WTC11 (cell line): ENCODE results near the gene LMTK2. TPM values are rescaled to one million over a fixed set of nuclear protein-coding genes. Genes with fewer than 3 reads are reported as not detected.

ENCODE experiments used
- ATAC-seq: fragments of 200-7000 bp; cut with Tn5 transposase; 2 replicates; pipeline ENCODE4 v1.10.0; 2021; ENCODE audit warnings: mild to moderate bottlenecking, moderate library complexity
- CTCF ChIA-PET: fragments of 300-600 bp; sonication (Branson Sonifier 250); formaldehyde crosslinking; loops from one replicate; lab custom pipeline; 2021; ENCODE audit warnings: antibody characterized with exemption; lab: Charles Lee
- POLR2A ChIA-PET: fragments of 350-600 bp; sonication (Branson Sonifier 250); formaldehyde crosslinking; loops from one replicate; lab custom pipeline; 2021; ENCODE audit warnings: antibody characterized with exemption; lab: Charles Lee
- DNase-seq: peaks from one replicate; pipeline ENCODE4 v3.0.0; 2021; ENCODE audit warnings: low spot score
- H3K27ac Mint-ChIP-seq: 2 replicates; pipeline ENCODE4 v1.8.0; 2021; ENCODE audit warnings: mixed read lengths
- H3K27me3 Mint-ChIP-seq: 2 replicates; pipeline ENCODE4 v1.8.0; 2021; ENCODE audit warnings: low read depth, mild to moderate bottlenecking, moderate library complexity, mixed read lengths
- H3K36me3 Mint-ChIP-seq: 2 replicates; pipeline ENCODE4 v1.8.0; 2021; ENCODE audit warnings: mixed read lengths
- H3K4me1 Mint-ChIP-seq: 2 replicates; pipeline ENCODE4 v1.8.0; 2022; ENCODE audit warnings: mixed read lengths
- H3K4me3 Mint-ChIP-seq: 2 replicates; pipeline ENCODE4 v1.8.0; 2021; ENCODE audit warnings: mild to moderate bottlenecking, moderate library complexity, mixed read lengths
- H3K9me3 Mint-ChIP-seq: 2 replicates; pipeline ENCODE4 v1.8.0; 2021; ENCODE audit warnings: mixed read lengths
- ARID4B ChIP-seq: sonication (generic); formaldehyde crosslinking; IDR thresholded peaks from 2 replicates; pipeline ENCODE4 v1.8.0; 2023; ENCODE audit warnings: missing genetic modification reagents, mild to moderate bottlenecking, borderline replicate concordance
- ATF1 ChIP-seq: sonication (generic); formaldehyde crosslinking; IDR thresholded peaks from 2 replicates; pipeline ENCODE4 v1.8.1; 2023; ENCODE audit warnings: mild to moderate bottlenecking, moderate library complexity, missing genetic modification reagents
- ATF3 ChIP-seq: sonication (generic); formaldehyde crosslinking; conservative IDR thresholded peaks from 2 replicates; pipeline ENCODE4 v1.8.1; 2022; ENCODE audit warnings: mild to moderate bottlenecking, missing genetic modification reagents
- ATF6 ChIP-seq: sonication (generic); formaldehyde crosslinking; IDR thresholded peaks from 2 replicates; pipeline ENCODE4 v1.8.1; 2023; ENCODE audit warnings: mild to moderate bottlenecking, missing genetic modification reagents
- CBFB ChIP-seq: sonication (generic); formaldehyde crosslinking; IDR thresholded peaks from 2 replicates; pipeline ENCODE4 v1.8.1; 2022; ENCODE audit warnings: mild to moderate bottlenecking, low read depth, missing genetic modification reagents
- E2F4 ChIP-seq: sonication (generic); formaldehyde crosslinking; IDR thresholded peaks from 2 replicates; pipeline ENCODE4 v1.8.1; 2022; ENCODE audit warnings: low read depth, mild to moderate bottlenecking, moderate library complexity, missing genetic modification reagents, borderline replicate concordance
- ETV6 ChIP-seq: sonication (generic); formaldehyde crosslinking; IDR thresholded peaks from 2 replicates; pipeline ENCODE4 v1.8.1; 2022; ENCODE audit warnings: mild to moderate bottlenecking, missing genetic modification reagents
- GTF2I ChIP-seq: fragments of 250-450 bp; sonication (Bioruptor Pico); conservative IDR thresholded peaks from 2 replicates; pipeline ENCODE4 v1.4.0; 2021; ENCODE audit warnings: mild to moderate bottlenecking
- HMGA2 ChIP-seq: fragments of 250-450 bp; sonication (Bioruptor Pico); IDR thresholded peaks from 2 replicates; pipeline ENCODE4 v1.4.0; 2021; ENCODE audit warnings: mild to moderate bottlenecking, moderate library complexity
- NR1H2 ChIP-seq: sonication (generic); formaldehyde crosslinking; IDR thresholded peaks from 2 replicates; pipeline ENCODE4 v1.9.0; 2021; ENCODE audit warnings: mild to moderate bottlenecking, moderate library complexity, missing genetic modification reagents
- NR2C2 ChIP-seq: sonication (generic); formaldehyde crosslinking; IDR thresholded peaks from 2 replicates; pipeline ENCODE4 v1.8.0; 2022; ENCODE audit warnings: mild to moderate bottlenecking, missing genetic modification reagents
- SMAD3 ChIP-seq: sonication (generic); formaldehyde crosslinking; IDR thresholded peaks from 2 replicates; pipeline ENCODE4 v1.8.0; 2022; ENCODE audit warnings: missing genetic modification reagents, mild to moderate bottlenecking, borderline replicate concordance
- SP1 ChIP-seq: sonication (generic); formaldehyde crosslinking; conservative IDR thresholded peaks from 2 replicates; pipeline ENCODE4 v1.8.1; 2022; ENCODE audit warnings: missing genetic modification reagents
- ZNF219 ChIP-seq: sonication (generic); formaldehyde crosslinking; IDR thresholded peaks from 2 replicates; pipeline ENCODE4 v1.8.0; 2023; ENCODE audit warnings: missing genetic modification reagents, mild to moderate bottlenecking, borderline replicate concordance
- ZNF281 ChIP-seq: sonication (generic); formaldehyde crosslinking; IDR thresholded peaks from 2 replicates; pipeline ENCODE4 v1.8.0; 2023; ENCODE audit warnings: mild to moderate bottlenecking, missing genetic modification reagents
- ZNF423 ChIP-seq: fragments of 250-450 bp; sonication (Bioruptor Pico); IDR thresholded peaks from 2 replicates; pipeline ENCODE4 v2.1.2; 2022; ENCODE audit warnings: mild to moderate bottlenecking, moderate library complexity
- total RNA-seq: library from RNA; stranded (reverse); gene quantifications from 3 replicates; pipeline ENCODE4 v1.2.3, GENCODE V29; 2021
- TF ChIP-seq, protein P1 (sequence below): sonication (generic); formaldehyde crosslinking; IDR thresholded peaks from 2 replicates; pipeline ENCODE4 v1.8.0; 2022; ENCODE audit warnings: mild to moderate bottlenecking, missing genetic modification reagents

The LMTK2 gene
- total RNA-seq, 1 experiment from 2014 or later, result 24.3 TPM

DNA sequence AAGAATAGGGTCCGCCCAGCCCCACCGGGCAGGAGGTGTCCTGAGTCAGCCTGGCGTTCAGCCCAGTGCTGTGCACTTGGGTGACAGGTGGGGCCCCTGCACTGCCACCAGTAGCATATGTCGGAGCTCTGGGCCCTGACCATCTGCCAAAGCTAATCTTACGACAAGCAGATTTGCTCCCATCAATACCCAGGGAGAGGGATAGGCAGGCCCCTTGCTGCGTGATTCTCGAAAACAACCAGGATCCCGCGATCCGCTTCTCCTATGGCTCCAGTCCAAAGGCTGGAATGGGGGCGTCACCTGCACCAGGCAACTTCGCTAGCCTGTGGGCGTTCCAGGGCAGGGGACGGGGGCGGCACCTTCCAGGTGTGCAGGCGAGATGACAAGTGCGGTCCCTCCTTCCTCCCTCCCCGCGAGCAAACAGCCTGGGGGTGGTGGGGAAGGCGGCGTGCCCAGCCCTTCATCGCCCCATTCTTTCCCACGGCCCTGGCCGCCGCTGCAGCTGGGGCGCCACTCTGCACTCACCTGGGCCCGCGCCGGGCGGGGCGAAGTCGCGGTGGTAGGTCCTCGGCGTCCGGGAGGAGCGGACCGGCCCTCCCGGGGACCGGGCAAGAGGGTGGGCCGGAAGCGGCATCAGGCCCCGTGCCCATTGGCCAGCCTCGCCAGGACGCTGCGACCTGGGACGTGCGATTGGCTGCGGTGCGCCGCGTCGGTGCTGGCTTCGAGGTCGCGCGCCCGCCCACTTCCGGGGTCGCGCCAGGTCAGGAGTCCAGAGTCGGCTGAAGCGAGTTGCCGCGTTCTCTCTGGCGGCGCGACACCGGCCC lies 145.2 kb downstream of the LMTK2 start, which contains the start of gene TECPR1 (continued):
- peak; percentile 88; the same call in 1 of the 2 replicates for TF ChIP-seq ARID4B

GRCh38 chr7:98252425-98253054 lies 145.9 kb downstream of the LMTK2 start:
- no peak for DNase-seq
- Mint-ChIP-seq H3K27ac (peak overlapping the region; percentile 87; the same call in 1 of the 2 replicates), H3K36me3 (no peaks in the 10 kb centered on the region; the same call in 1 of the 2 replicates)
- TF ChIP-seq ETV6 (CRISPR knock-in tag) (0 out of 2 replicates have a peak, but pooled peaks have one; percentile 7), ZNF423 (CRISPR knock-in tag) (no peak), ZNF281 (CRISPR knock-in tag) (no peak), ATF6 (CRISPR knock-in tag) (no peak), CBFB (no peak), E2F4 (no peak), SP1 (no peak), NR2C2 (CRISPR knock-in tag) (peak; percentile 8; the same call in 1 of the 2 replicates), SMAD3 (no peak), ZNF219 (no peak), GTF2I (CRISPR knock-in tag) (no peak), ATF3 (CRISPR knock-in tag) (no peak), NR1H2 (no peak), ARID4B (0 out of 2 replicates have a peak, but pooled peaks have one; percentile 39), ATF1 (CRISPR knock-in tag) (no peak), HMGA2 (CRISPR knock-in tag) (no peak)
- TF ChIP-seq, protein P1, sequence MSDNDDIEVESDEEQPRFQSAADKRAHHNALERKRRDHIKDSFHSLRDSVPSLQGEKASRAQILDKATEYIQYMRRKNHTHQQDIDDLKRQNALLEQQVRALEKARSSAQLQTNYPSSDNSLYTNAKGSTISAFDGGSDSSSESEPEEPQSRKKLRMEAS, result no peak

More at GRCh38 chr7:98252425-98253054, 145.9 kb downstream of the LMTK2 start:
- H3K27me3 Mint-ChIP-seq, result no peaks in the 10 kb centered on the region
- no peaks in the 10 kb centered on the region for H3K9me3 Mint-ChIP-seq
- ChIA-PET CTCF (interaction anchor here (1.3 kb wide), 1 partner anchor 36 kb away, joined by 3 read pairs; no protein-coding TSS in a partner anchor), POLR2A (no interaction called here)
- H3K4me3 Mint-ChIP-seq, result peak overlapping the region; percentile 96
- peak; percentile 4 for ATAC-seq
- peaks cover 23% of the 10 kb centered on the region for H3K4me1 Mint-ChIP-seq
